ENCODE data around the gene PWP1.

PWP1 gene

GRCh38 chr12:107685360-107686248 lies at the start of gene PWP1:
PWP1 (plus strand) TSS chr12:107685799; CDS start chr12:107685900, 101 bp downstream.
- DNase-seq = peak; percentile 95

- no peak for DNase-seq
These were observed 44.4 kb upstream of the PWP1 start for GRCh38 chr12:107641154-107641553.

- no peak for DNase-seq
These were observed 43.4 kb upstream of the PWP1 start for GRCh38 chr12:107642240-107642639.

GRCh38 chr12:107645630-107646333 lies 39.8 kb upstream of the PWP1 start:
- no peak for DNase-seq

- DNase-seq = no peak
These were observed 39.2 kb upstream of the PWP1 start for GRCh38 chr12:107646436-107646835.

GRCh38 chr12:107649661-107650061 lies 35.9 kb upstream of the PWP1 start:
- DNase-seq = no peak

- no peak for DNase-seq
These were observed 34.6 kb upstream of the PWP1 start for GRCh38 chr12:107650977-107651376.

GRCh38 chr12:107651571-107652449 lies 33.8 kb upstream of the PWP1 start:
- DNase-seq = no peak

GRCh38 chr12:107653519-107653918 lies 32.1 kb upstream of the PWP1 start:
- DNase-seq = no peak

GRCh38 chr12:107654873-107655272 lies 30.7 kb upstream of the PWP1 start:
- no peak for DNase-seq

GRCh38 chr12:107655281-107656065 lies 30.1 kb upstream of the PWP1 start:
- no peak for DNase-seq

- DNase-seq = no peak
These were observed 29.3 kb upstream of the PWP1 start for GRCh38 chr12:107656302-107656701.

GRCh38 chr12:107657133-107657532 lies 28.5 kb upstream of the PWP1 start:
- DNase-seq = no peak

GRCh38 chr12:107657621-107658020 lies 28.0 kb upstream of the PWP1 start:
- no peak for DNase-seq

- no peak for DNase-seq
These were observed 25.4 kb upstream of the PWP1 start for GRCh38 chr12:107660235-107660634.

GRCh38 chr12:107660861-107661415 lies 24.7 kb upstream of the PWP1 start:
- no peak for DNase-seq

- DNase-seq = no peak
These were observed 23.8 kb upstream of the PWP1 start for GRCh38 chr12:107661830-107662229.

- DNase-seq = no peak
These were observed 23.1 kb upstream of the PWP1 start for GRCh38 chr12:107662484-107662883.

GRCh38 chr12:107663277-107663676 lies 22.3 kb upstream of the PWP1 start:
- DNase-seq = no peak

- DNase-seq = no peak
These were observed 19.6 kb upstream of the PWP1 start for GRCh38 chr12:107666009-107666408.

- no peak for DNase-seq
These were observed 18.1 kb upstream of the PWP1 start for GRCh38 chr12:107667464-107667863.
